Peyer's patch (tissue), 4 donors: ENCODE measurements around the gene SMAP1.

Experiments used
- POLR2A ChIP-seq, 2 donors: fragments of 450-650 bp; IDR thresholded peaks; one replicate each; pipeline ENCODE4 v1.5.1; 2017; ENCODE audit warnings: antibody characterized with exemption in 2 of 2, mild to moderate bottlenecking in 2 of 2, moderate library complexity in 2 of 2
- TF ChIP-seq, protein P1 (sequence below), 6 experiments: fragments of 450-650 bp in 4 of 6; fragments of 200-600 bp in 2 of 6; sonication (generic) in 1 of 6; IDR thresholded peaks; one replicate each; pipeline ENCODE4 v1.5.1; 2017 to 2019; ENCODE audit warnings: antibody characterized with exemption in 6 of 6, mild to moderate bottlenecking in 3 of 6, moderate library complexity in 1 of 6

DNA sequence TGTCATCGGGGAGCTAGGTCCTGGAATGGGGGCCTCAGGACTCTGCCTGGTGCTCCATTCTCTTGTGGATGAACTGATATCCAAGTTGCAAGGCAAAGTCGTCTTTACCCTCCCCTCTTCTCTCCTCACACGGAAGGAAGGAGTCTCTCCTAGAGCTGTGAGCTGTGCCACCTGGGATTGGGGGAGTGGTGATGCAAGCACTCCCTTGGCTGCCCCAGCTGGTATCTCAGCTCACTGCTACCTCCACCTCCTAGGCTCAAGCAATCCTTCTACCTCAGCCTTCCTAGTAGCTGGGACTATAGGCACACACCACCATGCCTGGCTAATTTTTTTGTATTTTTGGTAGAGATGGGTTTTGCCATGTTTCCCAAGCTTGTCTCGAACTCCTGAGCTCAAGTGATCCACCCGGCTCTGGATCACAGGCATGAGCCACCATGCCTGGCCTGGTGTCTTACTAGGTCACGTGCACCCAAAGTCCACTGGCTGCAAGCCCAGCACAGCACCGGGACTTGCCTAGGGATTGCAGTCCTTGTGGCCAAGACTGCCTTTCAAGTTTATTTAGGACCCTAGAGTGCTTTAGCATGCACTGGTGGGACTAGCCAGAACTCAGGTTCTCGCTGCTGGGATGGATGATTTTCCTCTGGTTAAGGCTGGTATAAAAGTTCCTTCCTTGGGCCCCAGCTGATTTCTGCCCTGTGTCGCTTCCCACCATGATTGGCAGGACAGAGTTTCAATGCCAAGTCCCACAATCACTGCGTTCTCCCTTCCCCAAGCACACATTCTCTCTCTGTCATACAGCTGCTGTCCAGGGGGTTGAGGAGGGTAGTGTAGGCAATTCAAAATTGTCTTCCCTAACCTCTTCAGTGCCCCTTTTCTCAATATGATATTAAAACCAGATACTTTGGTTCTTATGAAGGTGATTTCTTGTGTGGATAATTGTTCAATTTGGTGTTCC lies 33.5 kb downstream of the SMAP1 start:
- TF ChIP-seq, protein P1, sequence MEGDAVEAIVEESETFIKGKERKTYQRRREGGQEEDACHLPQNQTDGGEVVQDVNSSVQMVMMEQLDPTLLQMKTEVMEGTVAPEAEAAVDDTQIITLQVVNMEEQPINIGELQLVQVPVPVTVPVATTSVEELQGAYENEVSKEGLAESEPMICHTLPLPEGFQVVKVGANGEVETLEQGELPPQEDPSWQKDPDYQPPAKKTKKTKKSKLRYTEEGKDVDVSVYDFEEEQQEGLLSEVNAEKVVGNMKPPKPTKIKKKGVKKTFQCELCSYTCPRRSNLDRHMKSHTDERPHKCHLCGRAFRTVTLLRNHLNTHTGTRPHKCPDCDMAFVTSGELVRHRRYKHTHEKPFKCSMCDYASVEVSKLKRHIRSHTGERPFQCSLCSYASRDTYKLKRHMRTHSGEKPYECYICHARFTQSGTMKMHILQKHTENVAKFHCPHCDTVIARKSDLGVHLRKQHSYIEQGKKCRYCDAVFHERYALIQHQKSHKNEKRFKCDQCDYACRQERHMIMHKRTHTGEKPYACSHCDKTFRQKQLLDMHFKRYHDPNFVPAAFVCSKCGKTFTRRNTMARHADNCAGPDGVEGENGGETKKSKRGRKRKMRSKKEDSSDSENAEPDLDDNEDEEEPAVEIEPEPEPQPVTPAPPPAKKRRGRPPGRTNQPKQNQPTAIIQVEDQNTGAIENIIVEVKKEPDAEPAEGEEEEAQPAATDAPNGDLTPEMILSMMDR (IDR thresholded peaks at IDR 0.05), result no peak
- no peak for TF ChIP-seq POLR2A (IDR thresholded peaks at IDR 0.05)
